HG02759 (cell line): ENCODE data around the gene CCPG1.

Experiments used
- ATAC-seq: cut with Tn5 transposase; IDR thresholded peaks from one replicate; pipeline ENCODE4 v1.9.1; 2021; ENCODE audit warnings: mild to moderate bottlenecking, moderate library complexity; ENCODE audit not compliant: unreplicated experiment

Gene CCPG1

DNA sequence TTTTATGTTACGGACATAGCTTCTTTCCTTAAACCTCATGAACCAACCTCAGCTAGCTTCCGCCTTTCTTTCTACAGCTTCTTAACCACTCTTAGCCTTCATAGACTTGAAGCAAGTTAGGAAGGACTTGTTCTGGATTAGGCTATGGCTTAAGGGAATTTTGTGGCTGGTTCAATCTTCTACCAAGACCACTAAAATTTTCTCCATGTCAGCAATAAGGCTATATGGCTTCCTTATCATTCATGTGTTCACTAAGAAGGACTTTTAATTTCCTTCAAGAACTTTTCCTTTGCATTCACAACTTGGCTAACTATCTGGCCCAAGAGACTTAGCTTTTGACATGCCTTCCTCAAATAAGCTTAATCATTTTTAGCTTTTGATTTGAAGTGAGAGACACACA is 24.5 kb downstream of the CCPG1 start:
- no peak for ATAC-seq

DNA sequence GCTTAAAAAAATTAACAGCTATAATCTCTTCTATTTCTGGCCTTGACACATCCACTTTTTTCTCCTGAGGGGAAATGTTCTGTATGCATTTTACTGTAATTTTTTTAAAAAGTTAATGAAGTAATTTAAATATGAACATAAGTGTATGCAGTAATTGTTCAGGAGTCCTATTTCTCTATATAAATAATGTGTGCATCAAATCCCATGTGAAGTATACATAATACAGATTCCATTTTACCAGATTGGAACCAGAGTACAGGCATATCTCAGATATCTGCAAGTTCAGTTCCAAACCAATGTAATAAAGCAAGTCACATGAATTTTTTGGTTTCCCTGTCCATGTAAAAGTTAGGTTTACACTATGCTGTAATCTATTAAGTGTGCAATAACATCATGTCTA is 26.6 kb downstream of the CCPG1 start:
- no peak for ATAC-seq

DNA sequence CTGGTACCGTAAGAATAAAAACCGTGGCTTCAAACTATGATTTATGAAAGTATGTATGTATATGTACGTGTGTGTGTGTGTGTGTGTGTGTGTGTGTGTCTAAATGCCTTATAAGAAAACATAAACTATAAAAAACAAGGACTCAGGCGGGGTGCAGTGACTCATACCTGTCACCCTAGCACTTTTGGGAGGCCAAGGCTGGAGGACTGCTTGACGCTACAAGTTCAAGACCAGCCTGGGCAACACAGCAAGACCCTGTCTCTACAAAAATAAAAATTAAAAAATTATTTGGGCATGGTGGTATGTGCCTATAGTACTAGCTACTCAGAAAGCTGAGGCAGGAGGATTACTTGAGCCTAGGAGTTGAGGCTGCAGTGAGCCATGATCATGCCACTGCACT is 29.1 kb downstream of the CCPG1 start:
- ATAC-seq, result no peak

DNA sequence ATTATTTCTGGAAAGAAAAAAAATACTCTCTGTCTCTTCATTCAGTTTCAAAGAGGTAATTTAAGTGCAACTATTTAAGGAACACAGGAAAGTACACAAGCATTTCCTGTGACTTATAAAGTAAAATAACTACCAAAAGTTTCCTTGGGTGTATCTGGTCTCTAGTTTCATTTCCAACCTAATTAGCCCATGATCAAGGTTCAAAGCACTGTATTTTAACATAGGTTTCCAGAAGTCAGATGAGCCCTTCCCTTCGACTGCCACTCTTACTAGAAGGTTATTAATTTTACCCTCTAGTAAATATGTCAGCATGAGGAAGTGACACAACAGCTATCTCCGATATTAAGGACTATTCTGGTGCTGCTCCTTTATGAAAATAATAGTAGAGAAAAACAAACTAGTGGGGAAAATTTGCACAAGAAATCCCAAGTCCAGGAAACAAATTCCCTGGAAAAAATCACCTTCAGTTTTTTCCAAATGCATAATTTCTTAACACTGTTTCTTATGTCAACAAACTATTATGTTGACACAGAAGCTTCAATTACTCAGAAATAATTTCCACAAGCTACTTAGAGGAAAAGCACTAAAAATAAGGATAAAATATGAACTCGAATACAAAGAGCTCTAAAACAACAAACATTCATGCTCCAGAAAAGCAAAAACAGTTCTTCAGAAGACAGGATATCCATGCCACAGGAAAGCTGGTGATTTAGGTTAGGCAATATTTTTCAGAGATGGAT is 35.3 kb downstream of the CCPG1 start:
- peak; percentile 64 for ATAC-seq

DNA sequence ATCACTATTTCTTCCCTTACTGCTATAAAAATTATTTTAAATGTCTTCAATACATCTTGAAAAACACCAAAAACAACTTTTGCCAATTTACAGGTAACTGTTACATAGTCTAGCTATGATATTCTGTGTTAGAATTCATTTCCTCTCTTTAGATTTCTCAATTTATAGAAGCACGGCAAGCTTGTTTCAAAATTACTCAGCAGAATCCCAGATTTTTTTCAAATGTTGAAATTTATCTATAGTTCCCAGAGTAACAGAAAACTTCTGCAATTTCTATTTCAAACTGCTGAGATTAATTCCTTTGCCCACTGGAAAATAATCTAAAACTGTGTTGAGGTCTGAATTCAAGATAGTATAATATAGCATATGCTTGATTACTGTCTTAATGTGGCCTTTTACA is 41.2 kb downstream of the CCPG1 start:
- no peak for ATAC-seq

DNA sequence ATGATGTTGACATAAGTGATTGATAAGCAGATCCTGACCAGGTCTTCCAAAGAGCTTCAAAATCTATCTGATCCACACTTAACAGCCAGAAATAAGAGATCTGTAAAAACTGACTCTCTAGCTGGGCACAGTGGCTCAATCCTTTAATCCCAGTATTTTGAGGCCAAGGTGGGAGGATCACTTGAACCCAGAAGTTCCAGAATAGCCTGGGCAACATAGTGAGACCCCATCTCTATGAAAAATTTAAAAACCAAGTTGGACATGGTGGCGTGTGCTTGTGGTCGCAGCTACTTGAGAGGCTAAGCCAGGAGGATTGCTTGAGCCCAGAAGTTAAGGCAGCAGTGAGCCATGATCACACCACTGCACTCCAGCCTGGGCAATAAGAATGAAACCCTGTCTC is 45.5 kb downstream of the CCPG1 start:
- ATAC-seq, result no peak

DNA sequence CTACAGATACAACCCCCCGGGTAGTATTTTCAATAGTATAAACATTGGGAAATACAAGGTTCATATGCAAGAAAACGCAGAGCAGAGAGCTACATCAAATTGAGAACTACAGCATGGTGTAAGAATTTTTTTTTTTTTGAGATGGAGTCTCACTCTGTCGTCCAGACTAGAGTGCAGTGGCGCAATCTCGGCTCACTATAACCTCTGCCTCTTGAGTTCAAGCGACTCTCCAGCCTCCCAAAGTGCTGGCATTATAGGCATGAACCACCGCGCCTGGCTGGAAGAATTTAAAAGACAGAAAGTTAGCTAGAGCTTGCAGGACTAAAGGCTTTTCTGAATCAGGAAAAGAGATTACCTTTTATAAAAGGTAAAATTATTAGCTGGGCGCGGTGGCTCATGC is 47.1 kb downstream of the CCPG1 start:
- no peak for ATAC-seq

DNA sequence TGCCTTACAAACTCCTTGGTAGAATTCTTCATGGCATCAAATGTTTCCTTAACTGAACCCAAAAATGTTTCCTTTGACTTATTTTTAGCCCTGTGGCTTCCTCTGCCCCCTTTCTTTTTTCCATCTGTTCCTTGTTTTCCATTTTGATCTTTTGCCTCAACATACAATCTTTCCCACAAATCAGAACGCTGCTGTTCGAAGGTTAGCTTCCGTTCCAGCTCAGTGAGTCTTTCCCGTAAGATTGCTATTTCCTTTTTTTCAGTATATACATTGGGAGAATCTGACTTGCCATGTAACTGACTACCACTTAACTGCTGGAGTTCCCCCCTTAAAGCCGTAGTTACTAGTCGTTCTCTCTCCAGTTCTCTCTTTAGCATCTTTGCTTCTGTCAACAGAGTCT is 47.9 kb downstream of the CCPG1 start:
- no peak for ATAC-seq

DNA sequence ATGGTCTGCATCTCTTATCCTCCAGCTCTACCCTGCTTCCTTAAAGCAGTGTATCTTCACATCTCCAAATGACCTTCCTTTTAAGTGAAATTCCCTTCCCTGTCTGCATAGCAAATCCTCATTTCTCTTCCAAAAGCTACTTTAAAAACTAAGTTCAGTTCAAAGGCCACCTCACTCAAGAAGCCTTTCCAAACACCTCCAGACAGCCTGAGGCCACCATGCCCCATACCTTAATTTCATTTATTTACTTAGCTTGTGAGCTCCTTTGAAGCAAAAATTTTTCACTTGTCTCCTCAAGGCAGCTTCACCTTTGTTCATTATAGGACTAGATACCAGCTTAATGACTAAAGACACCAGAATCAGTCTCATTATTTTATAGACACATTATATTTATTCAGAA is 49.7 kb downstream of the CCPG1 start:
- ATAC-seq, result no peak

DNA sequence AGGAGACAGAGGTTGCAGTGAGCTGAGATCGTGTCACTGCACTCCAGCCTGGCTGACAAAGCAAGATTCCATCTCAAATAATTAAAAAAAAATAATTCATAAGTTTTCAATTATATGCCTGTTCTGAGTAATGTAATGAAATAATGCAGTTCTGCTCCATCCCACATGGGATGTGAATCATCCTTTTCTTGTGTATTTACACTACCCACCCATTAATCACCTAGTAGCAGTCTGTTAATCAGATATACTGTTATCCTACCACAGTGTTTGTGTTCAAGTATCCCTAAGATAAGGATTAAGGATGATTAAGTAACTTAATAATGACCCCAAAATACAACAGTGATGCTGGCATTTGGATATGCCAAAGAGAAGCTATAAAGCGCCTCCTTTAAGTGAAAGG is 50.4 kb downstream of the CCPG1 start:
- ATAC-seq, result no peak

DNA sequence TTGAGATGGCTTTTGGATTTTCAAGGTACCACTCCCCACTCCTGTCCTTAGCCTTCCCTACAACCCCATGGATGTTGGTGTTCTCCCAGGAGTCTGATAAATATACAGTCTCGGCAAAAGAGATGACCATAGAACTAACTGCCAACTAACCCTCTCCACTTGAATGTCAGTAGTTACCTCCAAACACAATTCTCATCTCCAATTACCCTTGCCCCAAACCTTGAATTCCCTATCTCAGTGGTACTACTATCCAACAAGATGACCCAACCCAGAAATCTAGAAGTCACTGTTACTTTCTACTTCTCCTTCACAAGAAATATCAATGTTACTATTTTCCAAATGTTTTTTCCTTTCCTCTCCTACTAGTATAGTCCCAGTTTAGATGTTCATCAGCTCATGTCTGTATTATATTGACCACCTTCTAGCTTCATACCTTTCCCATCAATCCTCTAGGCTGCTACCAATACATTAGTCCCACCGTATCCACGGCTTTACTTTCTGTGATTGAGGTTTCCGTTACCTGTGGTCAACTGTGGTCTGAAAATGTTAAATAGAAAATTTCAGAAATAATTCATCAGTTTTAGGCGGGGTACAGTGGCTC is 51.1 kb downstream of the CCPG1 start:
- ATAC-seq, result no peak

DNA sequence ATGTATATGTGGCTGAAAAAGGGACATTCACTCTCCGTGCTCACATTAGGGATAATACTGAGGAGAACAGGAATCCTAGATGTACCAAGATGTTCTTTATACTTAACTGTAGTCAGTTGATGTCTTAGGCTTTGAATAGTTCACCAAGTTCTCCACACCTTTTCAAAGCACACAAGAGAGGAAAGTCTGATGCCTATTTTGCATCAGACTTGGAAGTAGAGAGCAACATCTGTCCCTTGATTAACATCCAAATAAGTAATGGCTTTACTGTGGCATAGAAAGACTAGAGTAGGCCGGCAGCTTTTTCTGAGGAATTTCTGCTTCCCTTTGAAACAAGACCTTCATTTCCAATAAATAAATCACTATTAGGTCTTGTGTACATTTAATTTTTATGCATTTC is 55.1 kb downstream of the CCPG1 start:
- ATAC-seq, result no peak

DNA sequence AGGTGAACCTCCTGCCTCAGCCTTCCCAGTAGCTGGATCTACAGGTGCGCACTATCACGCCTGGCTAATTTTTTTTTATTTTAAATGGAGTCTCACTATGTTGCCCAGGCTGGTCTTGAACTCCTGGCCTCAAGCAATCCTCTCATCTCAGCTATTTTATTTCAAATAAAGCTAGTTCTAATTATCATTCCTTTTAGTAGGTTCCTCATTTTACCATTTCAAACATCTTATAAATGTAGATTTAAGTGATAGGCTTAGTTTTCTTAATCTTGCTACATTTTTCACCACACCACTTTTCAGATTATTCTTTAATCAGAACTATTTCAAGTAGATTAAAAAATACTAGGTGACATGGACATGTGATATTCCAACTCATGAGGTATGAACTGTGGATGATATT is 58.9 kb downstream of the CCPG1 start:
- no peak for ATAC-seq

DNA sequence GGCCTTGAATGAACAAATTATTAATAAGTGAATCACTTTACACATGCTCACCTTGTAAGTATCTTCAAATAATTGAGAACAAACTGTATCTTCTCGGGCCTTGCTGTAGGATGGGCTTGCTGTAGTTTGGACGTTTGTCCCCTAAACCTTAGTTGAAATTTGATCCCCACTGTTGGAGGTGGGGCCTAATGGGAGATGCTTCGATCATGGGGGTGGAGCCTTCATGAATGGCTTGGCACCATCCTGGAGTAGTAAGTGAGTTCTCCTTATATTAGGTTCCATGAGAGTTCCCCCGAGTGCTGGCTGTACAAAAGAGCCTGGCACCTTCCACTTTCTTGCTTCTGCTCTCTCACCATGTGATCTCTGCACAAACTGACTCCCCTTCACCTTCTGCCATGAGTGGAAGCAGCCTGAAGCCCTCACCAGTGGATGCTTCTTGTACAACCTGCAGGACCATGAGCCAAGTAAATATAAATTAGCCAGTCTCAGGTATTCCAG is 59.8 kb downstream of the CCPG1 start:
- no peak for ATAC-seq

DNA sequence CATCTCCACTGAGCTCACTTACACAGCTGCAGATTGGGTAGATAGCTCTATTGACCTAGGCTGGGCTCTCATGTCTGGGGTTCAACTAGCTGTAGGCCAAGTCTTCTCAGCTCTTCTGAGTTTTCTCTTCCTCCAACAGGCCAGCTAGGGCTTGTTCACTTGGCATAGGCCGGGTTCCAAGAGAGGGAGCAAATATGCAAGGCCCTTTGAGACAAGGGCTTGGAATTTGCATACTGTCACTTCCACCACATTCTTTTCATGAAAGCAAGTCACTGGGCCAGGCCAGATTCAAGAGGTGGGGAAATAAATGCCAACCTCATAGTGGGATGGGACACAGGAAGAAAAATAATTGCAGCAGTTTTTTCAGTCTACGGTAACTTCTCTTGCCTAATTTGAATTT is 64.0 kb downstream of the CCPG1 start:
- ATAC-seq, result no peak

DNA sequence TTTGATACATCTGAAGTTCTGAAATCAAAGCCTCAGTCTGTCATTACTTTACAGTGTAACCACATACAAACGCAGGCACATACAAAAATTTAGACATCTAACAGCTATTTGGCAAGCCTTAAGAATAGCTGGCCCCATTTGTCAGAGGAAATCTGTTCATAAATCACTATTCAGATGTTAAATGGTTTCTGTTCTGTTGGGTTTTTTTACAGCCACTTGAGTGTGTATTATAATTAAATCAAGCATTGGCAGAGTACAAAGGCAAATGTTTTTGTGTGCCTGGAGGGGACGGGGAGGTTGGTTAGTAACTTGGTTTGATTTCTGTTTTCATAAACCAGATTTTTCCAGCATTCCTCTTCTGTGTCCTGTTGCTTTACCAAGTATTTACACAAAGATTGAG is 65.0 kb downstream of the CCPG1 start:
- no peak for ATAC-seq

DNA sequence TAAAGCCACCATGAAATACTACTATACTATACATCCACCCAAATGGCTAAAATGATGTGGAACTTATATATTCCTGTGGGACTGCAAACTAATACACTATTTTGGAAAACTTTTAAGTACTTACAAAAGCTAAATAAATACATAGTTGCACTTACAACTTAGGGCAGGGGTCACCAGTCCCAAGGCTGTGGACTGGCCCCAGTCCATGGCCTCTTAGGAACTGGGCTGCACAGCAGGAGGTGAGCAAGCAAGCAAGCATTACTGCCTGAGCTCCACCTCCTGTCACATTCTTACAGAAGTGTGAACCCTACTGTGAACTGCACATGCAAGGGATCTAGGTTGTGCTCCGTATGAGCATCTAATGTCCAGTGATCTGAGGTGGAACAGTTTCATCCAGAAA is 71.0 kb downstream of the CCPG1 start:
- no peak for ATAC-seq

DNA sequence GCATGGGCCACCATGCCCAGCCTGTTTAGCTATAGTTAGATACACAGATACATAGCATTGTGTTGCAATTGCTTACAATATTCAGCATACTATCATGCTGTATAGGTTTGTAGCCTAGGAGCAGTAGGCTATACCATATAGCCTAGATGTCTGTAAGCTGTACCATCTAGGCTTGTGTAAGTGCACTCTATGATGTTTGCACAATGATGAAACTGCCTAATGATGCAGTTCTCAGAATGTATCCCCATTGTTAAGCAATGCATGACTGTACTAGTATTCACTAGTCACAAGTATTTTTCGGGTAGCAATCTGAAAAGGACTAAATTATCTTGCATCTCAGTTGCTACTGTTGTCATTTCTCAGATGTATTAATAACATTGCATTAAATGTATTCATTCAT is 73.2 kb downstream of the CCPG1 start:
- no peak for ATAC-seq

DNA sequence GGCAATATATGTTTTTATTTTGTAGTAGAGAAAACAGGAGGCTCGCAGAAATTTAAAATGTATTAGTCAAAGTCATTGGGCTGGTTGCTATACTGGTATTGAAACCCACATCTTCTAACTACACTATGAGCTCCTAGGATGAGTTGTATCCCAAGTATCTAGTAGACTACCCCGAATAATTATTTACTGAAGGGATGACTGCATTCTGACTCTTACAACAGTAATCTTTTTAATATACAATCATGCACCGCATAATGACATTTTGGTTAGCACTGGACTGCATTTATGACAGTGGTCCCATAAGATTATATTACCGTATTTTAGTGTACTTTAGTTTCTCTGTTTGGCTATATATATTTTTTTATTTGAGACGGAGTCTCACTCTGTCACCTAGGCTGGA is 73.8 kb downstream of the CCPG1 start:
- no peak for ATAC-seq

DNA sequence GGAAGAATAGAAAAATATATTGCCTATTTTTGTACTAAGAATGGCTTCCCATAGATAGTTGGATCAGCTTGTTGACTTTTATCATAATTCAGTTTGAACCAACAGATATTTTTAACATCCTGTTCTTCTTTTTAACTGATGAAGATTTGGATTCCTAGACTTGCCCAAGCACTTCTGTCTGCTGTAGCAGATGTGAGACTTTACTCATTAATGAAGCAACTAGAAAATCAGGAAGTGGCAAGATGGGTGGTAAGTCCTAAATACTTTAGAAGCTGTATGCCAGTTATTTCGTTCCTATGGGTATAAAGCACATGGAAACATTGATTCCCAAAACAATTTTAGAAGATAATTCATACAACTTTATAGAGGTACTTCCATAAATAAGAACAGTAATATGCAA is 80.8 kb downstream of the CCPG1 start:
- ATAC-seq, result no peak

DNA sequence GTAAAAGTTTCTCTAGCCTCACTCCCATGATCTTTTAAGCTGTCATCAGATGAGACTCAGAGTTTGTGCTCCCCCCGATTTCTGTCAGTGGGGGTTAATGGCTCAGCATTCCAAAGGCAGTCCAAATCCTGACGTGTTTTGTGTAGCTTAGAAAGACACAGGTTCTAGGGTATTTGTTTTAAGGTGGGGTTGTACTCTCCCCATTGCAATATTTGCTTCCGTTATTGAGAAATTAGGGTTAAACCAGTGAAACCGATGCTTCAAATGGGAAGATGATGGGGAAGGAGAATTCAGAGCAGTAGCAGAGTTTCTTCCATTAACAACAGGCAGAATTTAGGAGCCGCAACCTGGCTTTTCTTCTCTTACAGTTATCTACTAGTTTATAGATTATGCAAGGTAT is 85.7 kb downstream of the CCPG1 start:
- ATAC-seq, result no peak

DNA sequence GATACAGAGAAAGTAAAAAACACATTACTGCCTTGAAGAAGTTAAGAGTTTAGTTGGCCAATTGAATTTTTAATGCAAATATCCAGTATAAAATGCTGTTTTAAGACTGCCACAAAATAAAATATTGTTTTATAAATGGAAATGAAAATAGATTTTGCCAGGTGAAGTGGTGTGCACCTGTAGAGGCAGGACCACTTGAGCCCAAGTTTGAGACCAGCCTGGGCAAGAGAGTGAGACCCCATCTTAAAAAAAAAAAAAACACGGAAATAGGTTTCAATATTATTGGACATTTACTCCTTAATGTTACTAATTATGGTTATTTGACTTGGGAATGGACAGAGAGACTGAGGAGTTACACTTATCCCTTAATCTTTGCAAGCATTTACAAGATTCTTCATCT is 87.2 kb downstream of the CCPG1 start:
- ATAC-seq, result no peak

DNA sequence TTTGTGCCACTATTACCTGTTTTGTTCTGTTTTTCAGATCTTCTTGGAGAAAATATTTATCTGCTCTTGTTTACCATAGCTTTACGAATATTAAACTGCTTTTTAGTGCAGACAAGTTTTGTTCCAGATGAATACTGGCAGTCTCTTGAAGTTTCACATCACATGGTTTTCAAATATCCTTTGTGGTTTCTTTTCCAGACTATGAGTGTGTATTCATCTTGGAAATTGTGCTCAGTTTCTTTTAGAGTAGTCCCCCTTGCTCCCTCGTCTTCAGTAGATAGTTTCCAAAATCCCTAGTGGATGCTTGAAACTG is 88.0 kb downstream of the CCPG1 start:
- no peak for ATAC-seq
